ENCODE results near the gene ZNF511.

- no peak for TF ChIP-seq CTCF (conservative IDR thresholded peaks at IDR 0.05)
- TF ChIP-seq EZH2 (IDR thresholded peaks at IDR 0.05; ENCODE audit: low read depth), result no peak
Measured at GRCh38 chr10:133358162-133358924, 49.6 kb downstream of the ZNF511 start.
